Naive B cell (primary cell): Measurements from ENCODE around the gene MYOF. TPM values are rescaled to one million over a fixed set of nuclear protein-coding genes. Genes with fewer than 3 reads are reported as not detected.

ENCODE experiments used
- ATAC-seq, 2 donors: fragments of 150-1000 bp; cut with Tn5 transposase; 2 replicates each; pipeline ENCODE4 v1.10.0; 2021; ENCODE audit warnings: low read depth in 2 of 2, mild to moderate bottlenecking in 2 of 2, moderate library complexity in 2 of 2
- DNase-seq: peaks from one replicate; pipeline ENCODE4 v3.0.0; 2022
- H3K27ac Mint-ChIP-seq, 6 donors: one replicate each; pipeline ENCODE4 v1.8.0; 2020 to 2022; ENCODE audit warnings: mild to moderate bottlenecking in 6 of 6, mixed read lengths in 6 of 6, moderate library complexity in 5 of 6, inconsistent platforms in 2 of 6
- H3K27me3 Mint-ChIP-seq, 3 donors: one replicate each; pipeline ENCODE4 v1.8.0; 2021 to 2022; ENCODE audit warnings: mixed read lengths in 3 of 3, mild to moderate bottlenecking in 1 of 3
- H3K36me3 Mint-ChIP-seq, 2 donors: one replicate each; pipeline ENCODE4 v1.8.0; 2020 to 2022; ENCODE audit warnings: mixed read lengths in 2 of 2, inconsistent platforms in 1 of 2, mild to moderate bottlenecking in 1 of 2
- H3K4me1 Mint-ChIP-seq, 3 donors: one replicate each; pipeline ENCODE4 v1.8.0; 2020 to 2022; ENCODE audit warnings: mixed read lengths in 3 of 3, inconsistent platforms in 1 of 3, mild to moderate bottlenecking in 1 of 3, moderate library complexity in 1 of 3
- H3K4me3 Mint-ChIP-seq, 8 donors: one replicate each; pipeline ENCODE4 v1.8.0; 2020 to 2022; ENCODE audit warnings: mild to moderate bottlenecking in 8 of 8, mixed read lengths in 8 of 8, moderate library complexity in 8 of 8, inconsistent platforms in 2 of 8
- H3K9me3 Mint-ChIP-seq, 7 donors: one replicate each; pipeline ENCODE4 v1.8.0; 2020 to 2022; ENCODE audit warnings: mixed read lengths in 7 of 7, mild to moderate bottlenecking in 5 of 7, inconsistent platforms in 2 of 7, moderate library complexity in 1 of 7
- polyA plus RNA-seq, 6 donors: library from polyadenylated mRNA; unstranded; fragments of 300-500 nt; fragmentation: Illumina TruSeq; gene quantifications; one replicate each; pipeline ENCODE4 v1.2.3, GENCODE V29; 2021; ENCODE audit warnings: low read depth in 6 of 6

Gene MYOF
- polyA plus RNA-seq, 6 donors from 2014 or later = 0.25 to 0.40 TPM; not detected in 4

DNA sequence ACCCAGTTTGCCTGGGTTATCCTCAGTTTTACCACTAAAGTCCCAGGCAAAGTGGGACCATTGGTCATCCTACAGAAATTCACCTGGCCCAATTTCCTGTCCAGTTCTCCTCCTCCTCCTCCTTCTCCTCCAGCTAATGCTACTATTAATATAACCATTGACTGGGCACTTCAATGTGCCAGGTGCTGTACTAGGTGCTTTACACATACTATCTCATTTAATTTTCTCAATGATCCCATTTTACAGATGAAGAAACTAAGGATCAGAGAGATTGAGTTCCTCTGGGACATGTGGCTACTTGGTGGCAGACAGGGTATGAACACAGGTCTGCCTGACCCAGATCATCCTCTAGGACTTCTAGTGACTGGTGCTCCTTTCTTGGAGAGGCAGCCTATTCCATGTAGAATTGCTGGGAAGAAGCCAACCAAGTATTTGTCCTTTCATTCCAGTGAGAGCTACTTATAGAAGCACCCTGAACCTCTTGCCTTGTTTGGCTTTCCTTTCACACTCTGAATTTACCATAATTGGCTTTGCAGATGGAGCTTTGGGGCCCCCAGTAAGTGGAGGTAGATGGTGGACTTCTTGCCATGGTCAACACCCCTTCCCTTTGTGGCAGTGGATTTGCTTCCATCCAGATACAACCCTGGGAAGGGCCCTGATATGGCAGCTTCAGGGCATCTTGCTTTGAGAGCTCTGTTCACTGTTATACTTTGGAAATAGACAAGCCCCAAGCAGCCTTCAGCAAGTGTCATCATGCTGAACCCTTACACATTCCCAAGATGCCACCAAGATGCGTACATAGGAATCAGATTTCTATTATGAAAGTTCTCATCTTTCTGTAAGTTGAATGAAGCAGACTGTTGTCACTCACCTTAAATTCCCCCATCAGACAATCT lies 78.7 kb downstream of the MYOF start:
- ATAC-seq (no peak), DNase-seq (no peak)
- no peaks in the 10 kb centered on the region for H3K36me3 Mint-ChIP-seq
- peak overlapping the region in 1 of 6 donors; percentile 81 for H3K27ac Mint-ChIP-seq
- H3K4me1 Mint-ChIP-seq = peaks cover 0 to under 1% (median 0%) of the 10 kb centered on the region in 3 donors
- H3K4me3 Mint-ChIP-seq = no peak overlapping the region
- peaks cover 4 to 10% (median 5%) of the 10 kb centered on the region in 3 donors for H3K27me3 Mint-ChIP-seq
- no peaks in the 10 kb centered on the region for H3K9me3 Mint-ChIP-seq

DNA sequence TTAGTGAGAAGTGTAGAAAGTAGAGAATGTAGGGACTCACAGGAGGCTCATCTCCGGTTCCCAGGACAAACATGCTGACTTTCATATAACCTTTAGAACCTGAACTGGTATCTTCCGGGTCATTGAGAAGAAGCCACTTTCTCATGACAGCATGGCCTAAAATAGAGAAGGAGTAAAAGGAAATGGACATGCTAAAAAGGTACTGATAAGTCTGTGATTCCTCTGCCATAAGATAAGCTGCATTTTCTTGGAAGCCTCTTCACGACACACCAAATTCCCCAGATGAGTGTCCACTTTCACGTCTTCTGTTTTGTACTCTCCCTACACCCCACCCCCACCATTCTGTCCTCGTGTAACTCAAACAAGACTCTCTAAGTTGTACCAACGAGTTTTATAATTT lies 79.9 kb downstream of the MYOF start:
- H3K9me3 Mint-ChIP-seq = no peaks in the 10 kb centered on the region
- H3K4me3 Mint-ChIP-seq = no peak overlapping the region
- H3K36me3 Mint-ChIP-seq = no peaks in the 10 kb centered on the region
- peaks cover 5 to 16% (median 9%) of the 10 kb centered on the region in 3 donors for H3K27me3 Mint-ChIP-seq
- H3K4me1 Mint-ChIP-seq = no peaks in the 10 kb centered on the region
- H3K27ac Mint-ChIP-seq = no peak overlapping the region
- DNase-seq (no peak), ATAC-seq (no peak)

DNA sequence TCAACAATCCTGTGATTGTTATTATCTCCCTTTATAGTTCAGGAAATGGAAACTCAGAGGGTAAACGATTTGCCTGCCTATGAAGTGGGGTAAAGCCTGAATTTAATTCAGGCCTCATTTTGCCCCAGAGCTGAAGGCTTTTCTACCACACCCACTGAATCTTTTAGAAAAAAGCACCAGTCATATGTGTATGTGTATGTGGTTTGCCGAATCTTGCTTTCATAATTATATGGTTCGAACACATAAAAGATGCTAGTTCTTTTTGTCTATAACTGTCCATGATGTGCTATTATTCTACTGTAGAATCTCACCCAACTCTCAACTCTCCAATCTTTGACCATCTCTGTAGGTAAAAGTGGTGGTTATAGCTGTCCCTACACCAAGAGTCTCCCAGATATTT lies 83.6 kb downstream of the MYOF start:
- ATAC-seq = no peak
- H3K27me3 Mint-ChIP-seq = peaks cover 0 to 16% (median 5%) of the 10 kb centered on the region in 3 donors
- H3K9me3 Mint-ChIP-seq = no peaks in the 10 kb centered on the region
- H3K4me1 Mint-ChIP-seq = no peaks in the 10 kb centered on the region
- no peak overlapping the region for H3K4me3 Mint-ChIP-seq
- no peak for DNase-seq
- no peaks in the 10 kb centered on the region for H3K36me3 Mint-ChIP-seq
- H3K27ac Mint-ChIP-seq = no peak overlapping the region

DNA sequence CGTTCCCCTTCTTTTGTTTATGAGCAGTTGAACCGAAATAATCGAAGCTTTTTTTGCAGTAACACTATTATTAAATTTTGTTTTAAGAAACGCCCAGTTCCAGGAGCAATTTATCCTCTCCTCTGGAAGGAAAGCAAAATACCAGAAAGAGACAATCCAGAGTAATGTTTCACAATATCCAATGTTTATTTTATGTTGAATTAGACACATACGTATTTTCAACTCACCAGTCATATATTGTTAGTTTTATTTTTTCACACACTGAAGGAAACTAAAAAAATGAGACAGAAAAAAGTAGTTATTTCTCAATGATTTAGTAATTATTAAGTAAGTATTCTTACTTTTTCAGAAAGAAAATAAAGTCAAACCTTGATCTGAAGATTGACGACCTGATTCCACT lies 85.1 kb downstream of the MYOF start:
- no peak for DNase-seq
- H3K4me3 Mint-ChIP-seq = no peak overlapping the region
- no peaks in the 10 kb centered on the region for H3K9me3 Mint-ChIP-seq
- no peaks in the 10 kb centered on the region for H3K4me1 Mint-ChIP-seq
- H3K36me3 Mint-ChIP-seq = no peaks in the 10 kb centered on the region
- no peak overlapping the region for H3K27ac Mint-ChIP-seq
- no peak for ATAC-seq
- H3K27me3 Mint-ChIP-seq = peaks cover 0 to 9% (median 5%) of the 10 kb centered on the region in 3 donors

DNA sequence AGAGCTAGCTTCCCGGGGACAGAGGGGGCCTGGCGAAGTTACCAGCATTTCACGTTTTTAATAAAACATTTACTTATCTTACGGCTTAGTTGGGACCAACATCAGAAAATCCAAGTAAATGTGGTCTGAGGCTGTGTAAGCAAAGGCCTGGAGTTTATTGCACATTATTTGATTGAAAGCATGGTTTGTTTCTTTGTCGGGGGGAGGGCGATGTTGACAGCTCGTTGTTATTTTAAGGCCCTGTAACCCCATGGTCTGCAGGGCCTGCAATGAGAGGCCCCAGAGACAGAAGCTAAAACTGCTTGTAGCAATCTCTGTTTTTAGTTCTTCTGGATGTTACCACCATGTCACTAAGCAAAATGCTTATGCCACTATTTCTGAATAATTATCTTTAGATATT lies 88.9 kb downstream of the MYOF start:
- Mint-ChIP-seq H3K36me3 (no peaks in the 10 kb centered on the region), H3K27ac (no peak overlapping the region), H3K4me1 (peaks cover 12 to 17% (median 14%) of the 10 kb centered on the region in 3 donors), H3K27me3 (peaks cover 0 to 5% (median 5%) of the 10 kb centered on the region in 3 donors), H3K9me3 (no peaks in the 10 kb centered on the region), H3K4me3 (no peak overlapping the region)
- DNase-seq (no peak), ATAC-seq (no peak)

DNA sequence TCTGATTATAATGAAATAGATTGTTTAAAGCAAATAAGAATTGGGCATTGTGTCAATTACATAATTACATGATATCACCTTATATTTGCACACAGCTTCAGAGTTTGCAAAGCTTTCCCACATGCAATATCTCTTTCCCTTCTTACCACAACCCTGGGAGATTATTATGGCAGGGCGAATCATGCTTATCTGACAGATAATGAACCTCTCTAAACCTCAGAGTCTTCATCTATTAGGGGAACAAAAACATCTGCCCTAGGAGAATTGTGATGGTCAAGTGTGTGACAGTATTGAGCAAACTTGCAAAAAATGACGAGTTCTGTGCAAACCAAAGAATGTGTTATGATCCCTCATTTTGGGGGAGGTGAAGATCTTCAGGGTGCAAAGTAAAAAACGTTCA lies 90.0 kb downstream of the MYOF start:
- Mint-ChIP-seq H3K9me3 (no peaks in the 10 kb centered on the region), H3K4me3 (no peak overlapping the region), H3K27me3 (no peaks in the 10 kb centered on the region), H3K4me1 (peaks cover 16 to 25% (median 22%) of the 10 kb centered on the region in 3 donors), H3K36me3 (no peaks in the 10 kb centered on the region), H3K27ac (no peak overlapping the region)
- ATAC-seq (no peak), DNase-seq (no peak)

DNA sequence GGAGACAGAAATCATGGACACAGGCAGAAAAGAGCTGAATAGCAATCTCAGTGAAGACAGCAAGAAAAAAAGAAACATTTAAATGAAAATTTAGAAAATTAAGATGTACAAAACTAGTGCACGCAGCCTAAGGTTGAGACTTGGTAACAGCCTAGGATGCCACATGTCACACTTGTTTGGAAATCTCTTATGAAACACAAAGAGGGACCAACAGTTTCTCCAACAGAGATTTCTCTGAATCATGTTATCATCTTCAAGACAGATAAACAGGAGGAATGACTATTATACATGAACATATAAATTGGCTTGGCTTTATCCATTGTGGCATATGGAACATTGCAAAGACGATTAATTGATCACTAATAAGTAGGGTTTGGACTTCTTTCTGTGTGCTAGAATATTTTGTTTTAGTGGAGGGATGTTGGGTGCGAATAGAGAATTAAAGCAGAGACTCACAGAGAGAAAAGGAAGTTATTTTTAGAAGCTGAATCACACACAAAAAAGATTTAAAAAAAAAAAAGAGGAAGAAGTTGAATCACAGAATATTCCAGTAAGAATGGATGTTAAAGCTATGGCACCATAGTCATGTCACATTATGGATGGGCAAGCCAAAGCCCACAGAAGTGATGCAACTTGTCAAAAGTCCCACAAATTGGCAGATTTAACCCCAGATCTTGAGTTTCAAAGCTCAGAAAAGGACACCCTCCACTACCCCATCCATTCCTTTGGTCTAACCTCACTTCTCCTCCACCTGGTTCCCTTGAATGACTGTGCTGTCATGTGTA lies 91.6 kb downstream of the MYOF start:
- Mint-ChIP-seq H3K27ac (peak overlapping the region in 1 of 6 donors; percentile 19), H3K4me3 (peak overlapping the region in 1 of 8 donors; percentile 12), H3K36me3 (no peaks in the 10 kb centered on the region), H3K9me3 (no peaks in the 10 kb centered on the region), H3K4me1 (peaks cover 25 to 34% (median 32%) of the 10 kb centered on the region in 3 donors), H3K27me3 (no peaks in the 10 kb centered on the region)
- ATAC-seq = no peak
- no peak for DNase-seq

DNA sequence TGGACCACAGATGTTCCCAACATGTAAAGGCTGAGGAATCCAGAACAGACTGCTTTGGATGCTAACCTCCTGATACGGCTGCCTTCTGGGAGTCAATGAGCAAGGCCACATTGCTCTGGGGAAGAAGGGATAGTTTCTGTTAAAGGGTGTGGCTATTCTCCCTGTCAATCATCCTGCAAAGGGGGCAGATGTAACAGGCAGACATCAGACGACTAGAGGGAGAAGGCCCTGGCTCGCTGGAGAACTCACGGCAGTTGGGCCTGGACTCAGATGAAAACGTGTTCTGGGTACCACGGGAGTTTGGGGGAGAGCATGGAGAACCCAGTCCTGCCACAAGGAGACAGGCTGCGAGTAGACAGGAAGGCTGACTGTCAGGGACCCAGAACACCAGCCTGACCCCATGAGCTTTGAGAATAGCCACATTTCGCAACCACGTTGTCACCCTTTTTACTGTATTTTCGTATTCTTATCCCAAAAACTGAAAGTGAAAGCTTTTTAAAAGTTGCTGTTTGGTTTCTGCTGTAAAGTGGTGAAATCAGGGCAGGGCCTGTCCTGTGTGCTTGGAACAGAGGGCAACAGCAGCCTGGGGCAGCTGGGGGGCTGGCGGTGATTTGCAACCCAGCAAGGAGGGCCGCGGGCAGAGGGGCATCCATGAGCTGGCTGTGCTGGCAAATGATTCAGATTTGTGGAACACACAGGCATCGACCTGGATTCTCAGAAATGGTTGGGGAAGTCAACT lies 95.3 kb downstream of the MYOF start:
- ATAC-seq (no peak), DNase-seq (no peak)
- peak overlapping the region in 2 of 6 donors; percentile 40 to 64 for H3K27ac Mint-ChIP-seq

DNA sequence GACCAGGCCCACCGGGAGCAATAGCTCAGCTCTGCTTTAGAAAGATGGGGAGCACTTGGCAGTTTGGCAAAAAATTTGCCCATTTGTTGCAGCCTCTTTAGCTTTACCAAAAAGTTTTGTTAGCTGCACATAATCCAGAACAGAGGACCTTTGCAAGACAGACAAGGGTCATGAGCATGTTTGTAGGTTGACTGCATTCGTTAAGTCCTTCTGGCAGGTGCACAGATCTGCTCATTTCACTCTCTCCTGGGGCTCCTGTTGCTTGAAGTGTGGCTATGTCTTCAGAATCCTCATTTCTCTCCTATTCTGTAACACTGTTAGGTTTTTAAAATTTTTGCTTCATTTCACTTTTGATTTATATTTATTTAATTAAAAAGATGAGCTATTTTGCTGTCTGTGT lies 96.8 kb downstream of the MYOF start:
- peaks cover 18 to 25% (median 22%) of the 10 kb centered on the region in 3 donors for H3K4me1 Mint-ChIP-seq
- no peak for DNase-seq

More for the DNA sequence above, 95.3 kb downstream of the MYOF start:
- Mint-ChIP-seq H3K9me3 (no peaks in the 10 kb centered on the region), H3K4me3 (peak overlapping the region in 4 of 8 donors; percentile 18 to 53 (median 48)), H3K27me3 (no peaks in the 10 kb centered on the region), H3K36me3 (no peaks in the 10 kb centered on the region), H3K4me1 (peaks cover 25 to 34% (median 32%) of the 10 kb centered on the region in 3 donors)

DNA sequence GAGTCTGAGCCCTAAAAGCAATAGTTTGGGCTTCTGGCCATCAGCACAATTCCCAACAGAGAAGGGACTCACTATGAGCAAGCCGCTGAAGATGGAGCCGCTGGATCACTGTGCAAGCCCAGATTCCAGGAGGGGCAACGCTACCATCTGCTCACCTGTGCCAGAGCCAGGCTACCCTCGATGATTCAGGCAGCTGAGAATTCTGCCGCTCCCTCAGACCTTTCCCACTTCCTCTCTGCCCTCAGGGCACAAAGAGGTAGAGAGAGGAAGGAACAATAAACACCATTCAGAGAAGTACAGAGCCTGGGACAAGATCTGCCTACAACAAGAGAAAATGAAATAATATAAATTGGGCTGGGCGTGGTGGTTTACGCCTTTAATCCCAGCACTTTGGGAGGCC lies 98.1 kb downstream of the MYOF start:
- Mint-ChIP-seq H3K27ac (peak overlapping the region in 2 of 6 donors; percentile 39 to 60), H3K4me3 (no peak overlapping the region), H3K27me3 (no peaks in the 10 kb centered on the region), H3K36me3 (no peaks in the 10 kb centered on the region), H3K9me3 (no peaks in the 10 kb centered on the region), H3K4me1 (peaks cover 13 to 18% (median 16%) of the 10 kb centered on the region in 3 donors)
- ATAC-seq (no peak), DNase-seq (no peak)

More for the DNA sequence above, 96.8 kb downstream of the MYOF start:
- ATAC-seq = no peak
- no peak overlapping the region for H3K4me3 Mint-ChIP-seq
- no peaks in the 10 kb centered on the region for H3K36me3 Mint-ChIP-seq
- no peaks in the 10 kb centered on the region for H3K9me3 Mint-ChIP-seq
- no peaks in the 10 kb centered on the region for H3K27me3 Mint-ChIP-seq
- no peak overlapping the region for H3K27ac Mint-ChIP-seq

DNA sequence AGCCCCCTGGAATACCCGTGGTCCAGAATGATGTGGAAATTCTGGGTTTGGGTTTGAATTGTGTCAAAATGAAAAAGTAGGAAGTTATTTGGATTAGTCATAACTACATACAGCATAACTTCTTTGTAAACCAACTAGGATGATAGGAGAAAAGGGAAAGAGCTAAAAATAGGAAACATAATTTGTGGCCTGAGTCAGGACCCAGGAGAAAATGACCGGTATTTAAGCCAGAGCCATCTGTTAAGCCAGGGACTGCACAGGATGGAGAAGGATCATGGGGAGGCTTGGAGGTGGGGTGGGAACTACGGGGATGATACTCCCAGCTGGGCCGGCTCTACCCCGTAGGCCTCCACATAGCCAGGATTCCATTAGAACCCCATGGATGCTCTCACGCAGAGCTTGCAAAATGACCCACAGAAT lies 98.6 kb downstream of the MYOF start:
- Mint-ChIP-seq H3K27ac (no peak overlapping the region), H3K4me1 (peaks cover 13 to 18% (median 16%) of the 10 kb centered on the region in 3 donors), H3K4me3 (no peak overlapping the region), H3K36me3 (no peaks in the 10 kb centered on the region), H3K9me3 (no peaks in the 10 kb centered on the region), H3K27me3 (no peaks in the 10 kb centered on the region)
- DNase-seq (no peak), ATAC-seq (no peak)

DNA sequence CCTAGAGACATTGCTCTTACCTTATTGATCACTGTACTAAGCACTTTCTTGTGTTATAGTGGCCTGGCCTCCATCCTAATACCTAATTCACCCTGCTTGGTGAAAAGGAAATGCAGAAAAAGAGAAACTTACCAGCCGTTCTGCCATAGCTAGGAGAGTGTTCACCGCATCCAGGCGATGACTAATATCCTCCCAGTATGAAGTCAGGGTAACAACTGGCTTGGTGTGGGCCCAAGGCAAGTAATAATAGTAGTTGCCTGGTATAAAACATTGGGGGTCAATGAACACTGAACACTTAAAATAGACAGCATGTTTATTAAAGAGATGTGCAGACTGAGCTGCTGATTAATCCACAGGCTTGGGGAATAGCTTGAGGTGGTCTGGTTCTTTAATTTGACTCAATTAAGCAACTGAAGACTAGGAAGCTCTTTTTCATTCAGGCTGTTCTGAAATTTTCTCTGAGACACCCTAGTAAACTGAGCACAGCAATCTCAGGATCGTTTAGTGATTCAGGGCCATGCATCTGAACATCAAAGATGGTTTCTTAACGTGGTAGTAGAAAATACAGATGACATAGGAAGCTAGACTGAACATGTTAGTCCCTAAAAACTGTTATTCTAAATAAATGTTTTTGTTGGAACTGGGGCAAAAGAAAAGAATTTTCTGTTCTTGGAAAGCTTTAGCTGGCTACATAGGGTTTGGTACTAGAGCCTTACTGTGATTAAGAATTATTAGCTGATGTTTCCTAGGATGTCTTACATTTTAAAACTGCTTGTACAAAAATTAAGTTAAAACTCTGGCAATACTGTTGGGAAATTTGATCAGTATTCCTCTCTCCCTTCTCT lies 102.2 kb downstream of the MYOF start:
- H3K27ac Mint-ChIP-seq = no peak overlapping the region
- H3K27me3 Mint-ChIP-seq = peaks cover 0 to 4% (median under 1%) of the 10 kb centered on the region in 3 donors
- no peak for ATAC-seq
- H3K4me3 Mint-ChIP-seq = no peak overlapping the region
- H3K36me3 Mint-ChIP-seq = no peaks in the 10 kb centered on the region
- H3K9me3 Mint-ChIP-seq = no peaks in the 10 kb centered on the region
- DNase-seq = no peak
- no peaks in the 10 kb centered on the region for H3K4me1 Mint-ChIP-seq
